HG03066 (cell line): Measurements from ENCODE around the gene MMP13.
"Not testable (repeated sequence)": the region's sequence is repeated elsewhere in the genome, so short reads cannot be mapped to it uniquely, and the experiment has no call there.

Source experiments
- ATAC-seq: cut with Tn5 transposase; IDR thresholded peaks from one replicate; pipeline ENCODE4 v1.9.1; 2021; ENCODE audit warnings: low read depth; ENCODE audit not compliant: unreplicated experiment

The MMP13 gene

DNA sequence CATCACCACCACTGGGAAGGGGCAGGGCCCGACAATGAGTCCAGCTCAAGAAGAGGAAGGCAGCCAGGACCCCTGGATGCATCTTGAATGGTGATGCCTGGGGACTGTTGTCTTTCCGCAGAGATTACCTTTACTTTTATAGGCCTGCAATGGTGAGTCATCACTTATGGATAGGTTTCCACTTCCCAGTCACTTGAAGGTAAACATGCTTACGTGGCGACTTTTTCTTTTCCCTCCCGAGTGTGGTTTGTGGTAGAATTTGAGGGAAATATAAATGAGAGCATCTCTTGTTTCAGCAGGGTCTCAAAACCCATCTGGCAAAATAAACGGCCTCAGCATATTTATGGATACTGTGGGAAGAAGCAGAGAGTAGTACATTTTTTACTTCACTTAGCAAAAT, at the start of gene MMP13:
Gene MMP13 (minus strand): TSS at position 109 of the 400 bp plus-strand sequence. CDS start 27 bp downstream, at position 82.
- no peak for ATAC-seq

GRCh38 chr11:103004234-103004633, 48.7 kb upstream of the MMP13 start:
- ATAC-seq, result not testable (repeated sequence)

GRCh38 chr11:102994105-102994504, 38.6 kb upstream of the MMP13 start:
- no peak for ATAC-seq

- no peak for ATAC-seq
Measured at GRCh38 chr11:102991776-102992175, 36.2 kb upstream of the MMP13 start.

GRCh38 chr11:102990145-102990544, 34.6 kb upstream of the MMP13 start:
- ATAC-seq, result no peak

DNA sequence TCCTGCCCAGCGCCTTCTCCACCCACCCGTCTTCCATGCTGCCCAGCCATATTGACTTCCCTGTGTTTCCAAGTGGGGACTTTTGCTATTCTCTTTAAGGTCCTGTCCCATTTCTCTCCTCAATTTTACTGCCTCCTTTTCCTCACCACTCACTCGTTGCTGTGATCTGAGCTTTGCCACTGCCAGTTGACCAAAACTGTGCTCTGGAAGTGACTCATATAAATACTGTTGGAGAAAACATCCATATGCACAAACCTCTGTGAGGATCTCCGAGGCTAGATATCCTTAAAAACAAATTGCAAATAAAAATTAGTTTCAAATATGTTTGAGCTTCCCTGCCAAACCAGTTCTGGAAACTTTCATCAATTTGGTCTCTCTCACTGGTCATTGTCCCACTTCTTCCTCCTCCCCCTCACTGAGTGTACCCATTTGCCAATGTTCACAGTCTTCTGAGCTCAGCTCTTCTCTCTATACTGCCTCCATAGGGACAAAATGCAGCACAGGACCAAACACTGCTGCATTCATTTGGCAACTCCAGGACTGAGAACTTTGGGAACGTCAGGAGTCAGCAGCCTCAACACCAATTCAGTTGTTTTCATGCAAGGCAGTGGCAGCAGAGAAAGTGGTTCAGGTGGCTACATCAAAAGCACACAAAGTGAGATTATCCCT, 34.0 kb upstream of the MMP13 start:
- ATAC-seq, result no peak

- no peak for ATAC-seq
Measured at GRCh38 chr11:102986815-102987214, 31.3 kb upstream of the MMP13 start.

DNA sequence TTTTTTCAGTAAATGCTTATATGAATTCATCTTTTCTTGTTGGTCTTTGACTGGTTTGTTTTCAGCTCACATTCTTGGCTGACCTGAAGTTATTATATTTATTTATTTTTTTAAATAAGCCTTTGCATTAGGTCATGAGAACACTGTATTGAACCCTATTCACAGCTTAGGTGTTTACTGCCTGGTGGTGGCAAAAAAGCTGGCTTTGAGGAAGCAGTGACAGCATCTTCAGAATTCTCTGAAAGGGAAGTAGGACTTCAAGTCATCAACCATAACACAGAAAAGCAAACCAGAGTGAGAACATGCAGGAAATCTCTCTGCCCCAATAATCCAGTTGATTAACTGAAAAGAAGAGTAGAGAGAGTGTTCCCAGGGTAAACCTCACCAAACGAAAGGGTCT, 30.3 kb upstream of the MMP13 start:
- ATAC-seq, result no peak

GRCh38 chr11:102983486-102983885, 28.0 kb upstream of the MMP13 start:
- no peak for ATAC-seq

GRCh38 chr11:102981324-102981910, 25.9 kb upstream of the MMP13 start:
- no peak for ATAC-seq

DNA sequence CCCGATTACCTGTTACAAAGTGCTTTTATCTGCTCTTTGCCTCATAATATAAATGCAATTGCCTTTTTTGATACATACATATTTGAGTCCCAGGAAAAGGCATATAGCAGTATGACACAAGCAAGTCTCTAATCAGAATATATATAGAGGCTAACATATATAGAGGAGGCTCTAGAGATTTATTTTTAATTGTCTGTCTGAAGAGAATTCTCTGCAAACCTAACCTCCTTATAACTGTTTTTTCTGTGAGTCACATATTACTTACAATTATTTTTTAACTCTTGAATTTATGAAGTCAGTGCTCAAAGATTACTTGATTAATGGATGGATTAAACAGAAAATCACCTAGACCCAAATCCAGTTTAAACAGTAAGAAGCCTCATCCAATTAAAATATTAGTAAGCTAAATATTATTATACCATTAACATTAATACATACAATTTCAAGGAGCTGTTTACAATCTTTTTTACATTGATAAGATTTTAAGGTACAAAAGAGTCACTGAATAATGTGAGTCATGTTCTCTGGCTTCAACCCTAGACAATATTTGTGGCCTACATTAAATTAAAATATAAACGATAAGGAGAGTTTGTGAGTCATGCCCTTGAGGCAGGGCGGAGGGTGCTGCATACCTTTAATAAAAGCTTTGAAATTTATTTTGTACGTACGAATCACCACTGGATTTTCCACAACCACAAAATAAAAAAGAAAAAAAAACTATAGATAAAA, 19.2 kb upstream of the MMP13 start:
- ATAC-seq, result no peak

- not testable (repeated sequence) for ATAC-seq
Measured at GRCh38 chr11:102973698-102974097, 18.2 kb upstream of the MMP13 start.

DNA sequence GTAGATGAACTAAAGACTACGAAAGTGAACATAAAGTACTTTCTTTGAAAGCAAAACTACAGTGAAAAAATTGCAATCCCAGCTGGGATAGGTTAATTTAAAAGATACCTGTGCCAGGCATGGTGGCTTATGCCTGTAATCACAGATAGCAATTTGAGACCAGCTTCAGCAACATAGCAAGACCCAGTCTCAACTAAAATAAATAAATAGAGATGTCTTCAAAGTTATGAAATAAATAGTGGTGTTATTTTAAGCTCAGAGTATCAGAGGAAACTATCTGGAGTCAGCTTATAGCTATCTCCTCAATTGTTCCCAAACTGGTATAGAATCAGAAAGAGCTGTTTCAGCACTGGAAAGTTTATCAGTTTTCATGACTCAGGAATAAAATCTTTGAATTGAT, 17.3 kb upstream of the MMP13 start:
- no peak for ATAC-seq

DNA sequence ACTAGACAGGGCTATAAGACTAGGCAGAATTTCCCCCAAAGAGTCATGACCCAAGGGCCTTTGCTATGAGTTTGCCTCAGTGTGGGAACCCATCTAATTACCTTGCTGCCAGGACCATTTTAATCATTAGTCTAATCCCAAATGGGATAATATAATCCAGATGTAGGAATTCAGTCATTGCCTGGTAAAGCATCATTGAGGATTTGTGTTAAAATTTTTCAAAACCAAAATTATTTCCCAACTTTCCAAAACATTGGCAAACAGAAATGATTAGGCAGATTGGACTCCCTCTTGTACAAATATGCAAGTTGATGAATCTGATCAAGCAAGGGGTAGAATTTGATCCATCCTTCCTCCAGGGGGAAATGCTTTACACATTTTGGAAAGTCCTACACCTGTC, 16.2 kb upstream of the MMP13 start:
- ATAC-seq, result no peak

GRCh38 chr11:102967497-102967896, 12.0 kb upstream of the MMP13 start:
- no peak for ATAC-seq

- no peak for ATAC-seq
Measured at GRCh38 chr11:102966011-102966410, 10.5 kb upstream of the MMP13 start.

- ATAC-seq, result no peak
Measured at GRCh38 chr11:102964867-102965266, 9.3 kb upstream of the MMP13 start.

DNA sequence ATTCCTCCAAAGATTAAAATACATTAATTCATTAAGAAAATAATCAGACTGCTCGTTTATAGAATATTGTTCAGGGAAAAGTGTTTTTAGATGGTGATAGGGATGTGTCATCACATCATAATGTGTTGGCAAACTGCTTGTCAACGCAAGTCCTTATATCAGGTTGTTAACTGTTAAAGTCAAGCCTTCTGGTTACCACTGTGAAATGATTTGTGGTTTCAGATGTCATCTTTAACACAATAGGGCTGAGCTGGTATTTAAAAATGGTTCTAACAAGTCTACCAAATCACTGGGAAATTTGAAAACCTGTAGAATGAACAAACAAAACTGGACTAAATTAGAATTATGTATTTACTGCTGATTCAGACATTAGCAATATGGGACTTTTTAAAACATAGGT, 2.4 kb upstream of the MMP13 start:
- no peak for ATAC-seq

GRCh38 chr11:102950622-102951081, 4.9 kb downstream of the MMP13 start:
- ATAC-seq, result no peak

GRCh38 chr11:102946237-102946636, 9.3 kb downstream of the MMP13 start:
- no peak for ATAC-seq

- ATAC-seq, result peak; percentile 75
Measured at GRCh38 chr11:102940714-102941588, 14.6 kb downstream of the MMP13 start.
